DND-41 (cell line): ENCODE results near the gene MCF2L2.

ENCODE experiments used
- CTCF ChIP-seq: IDR thresholded peaks from 2 replicates; pipeline ENCODE4 v1.5.1; 2012; ENCODE audit warnings: borderline replicate concordance, low read length, moderate library complexity, mild to moderate bottlenecking; ENCODE audit not compliant: poor library complexity, severe bottlenecking; ENCODE audit errors: extremely low read depth
- EZH2 ChIP-seq: IDR thresholded peaks from 3 replicates; pipeline ENCODE4 v1.6.1; 2012; ENCODE audit warnings: borderline replicate concordance, low read depth, mild to moderate bottlenecking, moderate library complexity, low read length, inconsistent platforms; ENCODE audit not compliant: severe bottlenecking

DNA sequence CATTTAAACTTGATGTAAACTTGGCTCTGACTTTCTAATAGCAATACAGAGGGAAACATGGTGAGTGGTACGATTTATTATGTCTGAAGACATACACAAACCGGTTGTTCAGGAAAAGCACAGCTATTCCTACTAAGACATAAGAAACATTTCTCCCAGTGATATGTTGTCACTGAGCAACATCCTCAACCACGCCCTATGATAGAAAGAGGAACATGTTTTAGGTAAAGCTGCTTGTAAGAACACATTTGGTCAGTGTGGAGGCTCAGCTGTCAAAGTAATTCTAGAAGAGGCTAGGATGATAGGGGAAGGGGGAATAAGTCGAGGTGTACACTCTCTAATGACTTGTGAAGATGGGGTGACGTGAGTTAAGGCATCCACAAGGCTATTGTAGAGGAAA, 218.1 kb downstream of the MCF2L2 start:
- TF ChIP-seq CTCF: no peak
- TF ChIP-seq EZH2: no peak
